Measurements from ENCODE around the gene GFPT1.
"Not testable (repeated sequence)": the region's sequence is repeated elsewhere in the genome, so short reads cannot be mapped to it uniquely, and the experiment has no call there.

The GFPT1 gene

DNA sequence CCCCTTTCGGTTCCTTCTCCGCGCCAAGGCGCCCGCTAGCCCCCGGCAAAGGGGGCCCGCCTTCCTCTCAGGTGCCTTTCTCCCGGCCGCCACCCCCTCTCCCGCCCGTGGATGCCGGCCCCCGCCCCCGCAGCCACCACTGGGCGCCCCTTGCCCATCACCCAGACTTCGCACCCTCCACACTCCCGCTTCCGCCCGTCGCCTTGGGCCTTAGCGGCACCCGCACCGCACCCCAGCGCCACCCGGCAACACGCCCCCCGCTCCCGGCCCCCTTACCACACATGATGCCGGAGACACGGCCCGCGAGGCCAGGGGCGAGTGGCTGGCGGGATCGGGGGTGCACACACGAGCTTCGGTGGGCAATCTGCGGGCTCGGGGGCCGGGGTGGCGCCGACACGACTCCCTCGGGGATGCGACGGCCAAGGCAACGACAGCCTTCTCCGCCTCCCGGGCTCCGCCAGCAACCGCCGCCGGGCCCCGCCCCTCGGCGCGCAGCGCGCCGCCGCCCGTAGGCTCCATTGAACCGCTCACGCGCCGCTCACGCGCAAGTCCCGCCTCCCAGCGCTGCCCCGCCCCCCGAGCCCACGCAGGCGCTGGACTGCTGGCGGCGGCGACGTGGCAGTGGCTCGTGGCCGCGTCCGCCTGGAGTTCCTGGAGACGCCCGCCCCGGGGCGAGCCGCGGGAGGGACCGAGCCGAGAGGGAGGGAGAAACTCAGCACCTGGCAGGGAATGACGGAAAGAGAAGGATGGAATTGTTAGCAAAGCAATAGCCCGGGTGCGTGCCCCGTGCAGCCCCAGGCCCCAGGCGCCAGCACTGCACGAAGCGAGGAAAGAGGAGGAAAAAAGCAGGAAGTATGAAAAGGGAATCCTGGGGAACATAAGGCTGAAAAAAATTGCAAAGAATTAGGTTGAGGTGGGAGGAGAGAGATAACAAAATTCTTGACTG is at the start of gene GFPT1:
GFPT1 (minus strand) TSS at position 439 of the 946 bp plus-strand sequence; CDS start at position 283, 156 bp downstream.
- DNase-seq (ENCODE audit: low read depth in 2 of 2) = peak; percentile 73 to 90

GRCh38 chr2:69436596-69436937 is 49.5 kb upstream of the GFPT1 start:
- no peak for DNase-seq (ENCODE audit: low read depth in 2 of 2)

DNA sequence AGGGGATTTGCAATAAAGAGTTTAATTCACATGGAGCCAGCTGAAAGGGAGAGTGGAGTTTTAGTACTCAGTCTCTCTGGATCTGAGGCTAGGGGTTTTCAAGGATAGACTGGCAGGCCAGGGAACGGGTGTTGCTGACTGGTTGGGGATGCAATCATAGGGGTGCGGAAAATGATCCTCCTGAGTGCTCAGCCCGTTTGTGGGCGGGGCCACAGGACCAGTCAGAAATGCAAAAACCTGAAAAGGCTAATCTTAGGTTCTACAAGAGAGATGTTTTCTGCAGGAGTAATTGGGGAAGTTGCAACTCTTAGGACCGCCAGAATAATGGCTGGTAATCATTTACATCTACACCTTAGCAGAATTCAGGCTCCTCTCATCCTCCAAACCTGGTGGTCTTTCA is 47.7 kb upstream of the GFPT1 start:
- no peak for DNase-seq (ENCODE audit: low read depth in 2 of 2)

DNA sequence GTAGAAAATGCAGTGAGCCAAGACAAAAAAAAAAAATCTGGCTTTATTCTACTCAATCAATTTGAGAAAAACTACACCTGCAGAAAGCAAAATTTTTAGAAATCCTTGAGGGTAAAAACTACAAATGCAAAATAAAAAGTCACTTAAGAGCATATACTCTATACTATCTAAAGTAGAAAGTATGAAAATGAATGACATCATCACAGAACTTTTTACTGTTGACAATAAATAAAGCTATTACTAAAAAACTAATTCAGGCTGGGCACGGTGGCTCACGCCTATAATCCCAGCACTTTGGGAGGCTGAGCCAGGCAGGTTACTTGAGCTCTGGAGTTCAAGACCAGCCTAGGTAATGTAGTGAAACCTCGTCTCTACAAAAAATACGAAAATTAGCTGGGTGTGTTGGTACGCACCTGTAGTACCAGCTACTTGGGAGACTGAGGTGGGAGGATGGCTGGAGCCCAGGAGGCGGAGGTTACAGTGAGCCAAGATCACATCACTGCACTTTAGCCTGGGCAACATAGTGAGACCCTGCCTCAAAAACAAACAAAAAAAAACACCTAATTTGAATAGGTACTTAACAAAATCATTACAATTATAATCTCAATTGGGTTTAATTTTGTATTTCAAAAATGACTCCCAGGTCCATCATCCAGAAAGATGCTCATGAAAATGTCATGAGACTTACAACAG is 42.6 kb upstream of the GFPT1 start:
- DNase-seq (ENCODE audit: low read depth in 2 of 2) = no peak

GRCh38 chr2:69428981-69429380 is 42.0 kb upstream of the GFPT1 start:
- no peak for DNase-seq (ENCODE audit: low read depth in 2 of 2)

DNA sequence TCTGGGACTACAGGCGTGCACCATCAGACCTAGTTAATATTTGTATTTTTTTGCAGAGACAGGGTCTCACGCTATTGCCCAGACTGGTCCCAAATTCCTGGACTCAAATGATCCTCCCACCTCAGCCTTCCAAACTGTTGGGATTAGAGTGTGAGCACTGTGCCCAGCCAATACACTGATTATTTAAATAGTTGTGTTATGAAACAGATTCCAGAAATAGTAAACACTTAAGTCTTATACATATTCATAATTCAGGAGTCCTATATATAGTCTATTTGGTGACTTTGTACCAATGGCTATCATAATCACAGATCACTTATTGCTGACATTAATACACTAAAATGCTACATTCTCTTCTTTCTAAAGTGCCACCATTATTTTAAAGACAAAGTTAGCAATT is 37.4 kb upstream of the GFPT1 start:
- no peak for DNase-seq (ENCODE audit: low read depth in 2 of 2)

DNA sequence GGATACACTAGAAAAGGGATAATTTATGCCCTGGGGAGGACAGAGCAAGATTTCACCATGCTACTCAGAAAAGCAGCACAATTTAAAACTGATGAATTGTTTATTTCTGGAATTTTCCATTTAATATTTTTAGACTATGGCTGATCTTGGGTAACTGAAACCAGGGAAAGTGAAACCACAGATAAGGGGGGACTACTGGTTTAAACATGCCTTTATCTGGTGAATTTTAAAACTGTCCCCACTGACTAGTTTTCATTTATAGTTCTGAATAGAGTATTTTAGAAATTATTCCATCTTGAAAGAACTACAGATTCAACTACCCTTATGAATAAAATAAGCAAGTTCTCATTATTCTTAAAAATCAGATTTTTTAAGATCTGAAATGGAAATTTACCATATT is 35.2 kb upstream of the GFPT1 start:
- DNase-seq (ENCODE audit: low read depth in 2 of 2) = no peak

GRCh38 chr2:69419111-69419510 is 32.1 kb upstream of the GFPT1 start:
- not testable (repeated sequence) for DNase-seq (ENCODE audit: low read depth in 2 of 2)

- no peak for DNase-seq (ENCODE audit: low read depth in 2 of 2)
These were observed 29.1 kb upstream of the GFPT1 start for GRCh38 chr2:69416147-69416546.

- DNase-seq (ENCODE audit: low read depth in 2 of 2) = no peak
These were observed 24.1 kb upstream of the GFPT1 start for GRCh38 chr2:69411120-69411519.

DNA sequence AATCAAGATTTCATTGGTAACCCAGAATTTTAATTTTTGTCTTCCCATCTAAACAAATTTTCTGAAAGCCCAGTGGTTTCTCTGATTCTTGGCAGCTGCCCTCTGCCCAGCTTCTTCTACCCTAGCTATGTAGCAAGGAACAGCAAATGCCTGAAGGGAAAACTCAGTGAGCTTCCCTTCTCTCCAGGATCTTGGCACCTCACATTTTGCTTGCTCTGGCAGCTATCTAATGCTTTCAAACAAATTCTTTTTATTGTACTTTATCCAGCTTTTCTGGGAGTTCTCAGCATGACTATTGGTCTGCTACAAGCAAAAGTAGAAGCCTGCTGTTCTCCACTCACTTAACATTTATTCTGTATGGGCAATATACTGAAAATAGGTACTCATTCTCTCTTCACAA is 18.3 kb upstream of the GFPT1 start:
- no peak for DNase-seq (ENCODE audit: low read depth in 2 of 2)

DNA sequence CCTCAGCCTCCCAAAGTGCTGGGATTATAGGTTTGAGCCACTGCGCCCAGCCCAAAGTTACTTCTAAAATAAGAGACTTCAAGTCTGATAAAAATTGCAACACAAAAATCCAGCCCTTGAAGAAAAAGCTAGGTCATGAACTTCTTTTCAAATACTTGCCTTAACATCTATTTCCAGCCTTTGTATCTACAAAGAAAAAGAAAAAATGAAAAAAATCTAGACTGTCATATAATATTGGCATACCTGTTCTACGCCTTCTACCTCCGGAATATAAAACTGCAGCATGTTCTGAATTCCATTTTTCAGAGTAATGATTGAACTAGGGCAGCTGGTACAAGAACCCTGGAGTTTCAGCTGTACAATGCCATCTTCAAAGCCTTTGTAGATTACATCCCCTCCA is 13.1 kb upstream of the GFPT1 start:
- DNase-seq (ENCODE audit: low read depth in 2 of 2) = no peak

GRCh38 chr2:69397234-69397633 is 10.2 kb upstream of the GFPT1 start:
- no peak for DNase-seq (ENCODE audit: low read depth in 2 of 2)

- no peak for DNase-seq (ENCODE audit: low read depth in 2 of 2)
These were observed 8.8 kb upstream of the GFPT1 start for GRCh38 chr2:69395866-69396265.

DNA sequence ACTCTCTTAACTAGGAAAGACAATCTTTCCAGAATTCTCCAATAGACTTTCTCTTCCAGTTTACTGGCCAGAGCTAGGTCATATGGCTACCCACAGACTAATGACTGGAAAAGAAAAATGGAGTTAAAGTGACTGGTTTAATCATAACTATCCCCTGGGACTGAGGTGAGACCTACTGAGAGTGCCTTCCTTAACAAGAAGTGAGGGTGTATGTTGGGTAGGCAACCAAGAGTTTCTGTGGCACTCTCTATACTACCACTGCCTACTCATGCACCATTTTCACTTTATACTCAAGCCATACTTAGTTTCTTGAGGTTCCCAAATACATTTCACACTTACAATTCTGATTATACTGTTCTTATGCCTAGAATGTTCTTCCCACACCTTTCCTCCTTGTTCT is 6.9 kb upstream of the GFPT1 start:
- no peak for DNase-seq (ENCODE audit: low read depth in 2 of 2)

DNA sequence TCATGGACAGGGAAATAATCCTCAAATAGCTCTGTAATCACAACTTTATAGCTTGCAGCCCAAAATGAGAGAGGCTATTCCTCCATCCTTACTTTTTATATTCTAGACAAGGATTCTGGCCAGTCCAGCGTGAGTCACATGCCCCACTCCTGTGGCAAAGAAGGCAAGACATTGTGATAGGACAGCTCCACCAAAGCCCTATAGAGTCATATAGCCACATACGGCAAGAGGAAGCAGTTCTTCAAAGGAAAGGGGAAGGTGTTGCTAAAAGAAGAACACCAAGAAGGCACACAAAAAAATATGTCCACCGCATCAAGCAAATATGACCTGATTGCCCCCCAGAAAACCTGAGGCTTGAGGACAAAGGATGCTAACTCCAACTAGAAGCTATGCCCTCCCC is 3.4 kb upstream of the GFPT1 start:
- DNase-seq (ENCODE audit: low read depth in 2 of 2) = no peak

GRCh38 chr2:69390001-69390400 is 3.0 kb upstream of the GFPT1 start:
- no peak for DNase-seq (ENCODE audit: low read depth in 2 of 2)

DNA sequence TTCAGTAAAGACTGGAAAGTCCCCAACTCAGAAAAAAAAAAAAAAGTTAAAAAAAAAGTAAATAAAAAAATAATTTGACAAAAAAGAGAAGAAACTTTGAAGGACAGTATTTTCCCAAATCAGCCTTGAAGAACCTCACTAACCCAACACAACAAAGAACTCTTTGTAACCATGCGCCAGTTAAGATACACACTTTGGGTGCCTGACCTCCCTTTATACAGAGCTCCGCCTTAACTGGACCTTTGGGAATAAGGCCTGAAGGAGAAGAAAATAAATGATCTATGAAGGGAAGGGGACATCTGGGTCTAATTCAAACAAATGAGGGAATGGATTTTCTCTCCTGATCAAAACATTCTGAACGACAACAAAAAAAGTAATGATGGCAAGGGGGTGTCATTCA is 2.2 kb upstream of the GFPT1 start:
- no peak for DNase-seq (ENCODE audit: low read depth in 2 of 2)

- no peak for DNase-seq (ENCODE audit: low read depth in 2 of 2)
These were observed 899 bp upstream of the GFPT1 start for GRCh38 chr2:69387770-69388481.

- DNase-seq (ENCODE audit: low read depth in 2 of 2) = no peak
These were observed 667 bp downstream of the GFPT1 start for GRCh38 chr2:69386360-69386759.

- DNase-seq (ENCODE audit: low read depth in 2 of 2) = no peak
These were observed 1.4 kb downstream of the GFPT1 start for GRCh38 chr2:69385443-69386151.

GRCh38 chr2:69384618-69385081 is 2.4 kb downstream of the GFPT1 start:
- DNase-seq (ENCODE audit: low read depth in 2 of 2) = no peak
